GM10248 (cell line): ENCODE measurements around the gene RARS1.

Source experiments
- CTCF ChIA-PET: fragments of 300-600 bp; sonication (Branson Sonifier 250); formaldehyde crosslinking; extraction: SDS; loops from one replicate; lab custom pipeline; 2021; ENCODE audit warnings: antibody characterized with exemption; lab: Yijun Ruan, JAX
- POLR2A ChIA-PET: fragments of 350-650 bp; sonication (Branson Sonifier 250); formaldehyde crosslinking; extraction: SDS; loops from one replicate; lab custom pipeline; 2020; ENCODE audit warnings: antibody characterized with exemption; lab: Yijun Ruan, JAX
- DNase-seq: peaks from one replicate; pipeline ENCODE4 v3.0.0; 2012; ENCODE audit errors: extremely low spot score
- TF ChIP-seq, protein P1 (sequence below): IDR thresholded peaks from 2 replicates; pipeline ENCODE4 v1.5.1; 2012; ENCODE audit warnings: mild to moderate bottlenecking, low read depth; ENCODE audit errors: extremely low read depth, missing control alignments, control extremely low read depth

RARS1 gene

DNA sequence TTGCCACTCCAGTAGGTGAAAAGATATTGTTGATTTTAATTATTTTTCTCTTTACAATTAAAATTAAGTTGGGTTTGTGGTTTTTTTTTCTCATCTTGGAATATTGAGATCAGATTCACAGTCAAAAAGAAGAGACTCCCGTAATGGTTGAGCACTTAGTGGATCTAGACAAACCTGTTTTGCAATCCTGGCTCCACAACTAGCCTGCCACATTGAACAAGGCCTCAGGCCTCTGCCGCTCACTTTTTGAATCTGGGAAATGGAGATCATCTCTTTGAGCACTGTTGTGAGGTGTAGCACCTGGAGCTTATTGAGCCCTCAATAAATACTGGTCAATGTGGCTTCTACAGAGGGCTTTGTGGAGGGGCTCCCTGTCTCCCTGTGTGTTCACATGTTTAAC, 37.1 kb upstream of the RARS1 start:
- no peak for DNase-seq
- CTCF ChIA-PET = no interaction called here
- TF ChIP-seq, protein P1, sequence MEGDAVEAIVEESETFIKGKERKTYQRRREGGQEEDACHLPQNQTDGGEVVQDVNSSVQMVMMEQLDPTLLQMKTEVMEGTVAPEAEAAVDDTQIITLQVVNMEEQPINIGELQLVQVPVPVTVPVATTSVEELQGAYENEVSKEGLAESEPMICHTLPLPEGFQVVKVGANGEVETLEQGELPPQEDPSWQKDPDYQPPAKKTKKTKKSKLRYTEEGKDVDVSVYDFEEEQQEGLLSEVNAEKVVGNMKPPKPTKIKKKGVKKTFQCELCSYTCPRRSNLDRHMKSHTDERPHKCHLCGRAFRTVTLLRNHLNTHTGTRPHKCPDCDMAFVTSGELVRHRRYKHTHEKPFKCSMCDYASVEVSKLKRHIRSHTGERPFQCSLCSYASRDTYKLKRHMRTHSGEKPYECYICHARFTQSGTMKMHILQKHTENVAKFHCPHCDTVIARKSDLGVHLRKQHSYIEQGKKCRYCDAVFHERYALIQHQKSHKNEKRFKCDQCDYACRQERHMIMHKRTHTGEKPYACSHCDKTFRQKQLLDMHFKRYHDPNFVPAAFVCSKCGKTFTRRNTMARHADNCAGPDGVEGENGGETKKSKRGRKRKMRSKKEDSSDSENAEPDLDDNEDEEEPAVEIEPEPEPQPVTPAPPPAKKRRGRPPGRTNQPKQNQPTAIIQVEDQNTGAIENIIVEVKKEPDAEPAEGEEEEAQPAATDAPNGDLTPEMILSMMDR = no peak
- POLR2A ChIA-PET = no interaction called here

DNA sequence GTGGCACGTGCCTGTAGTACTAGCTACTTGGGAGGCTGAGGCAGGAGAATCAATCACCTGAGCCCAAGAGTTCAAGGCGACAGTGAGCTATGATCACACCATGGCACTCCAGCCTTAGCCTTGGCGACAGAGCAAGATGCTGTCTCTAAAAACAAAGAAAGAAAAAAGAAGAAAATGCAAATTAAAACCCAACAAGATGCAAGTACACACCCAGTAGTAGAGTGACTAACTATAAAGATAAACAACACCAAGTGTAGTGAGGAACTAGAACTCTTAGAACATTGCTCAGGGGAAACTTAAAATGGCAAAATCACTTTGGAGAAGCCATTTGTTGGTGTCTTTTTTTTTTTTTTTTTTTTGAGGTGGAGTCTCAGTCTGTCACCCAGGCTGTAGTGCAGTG, 34.7 kb upstream of the RARS1 start:
- ChIA-PET POLR2A (no interaction called here), CTCF (interaction anchor here (1.0 kb wide), 1 partner anchor 11 kb away, joined by 3 read pairs; no protein-coding TSS in a partner anchor)
- no peak for DNase-seq
- TF ChIP-seq, protein P1 = no peak

DNA sequence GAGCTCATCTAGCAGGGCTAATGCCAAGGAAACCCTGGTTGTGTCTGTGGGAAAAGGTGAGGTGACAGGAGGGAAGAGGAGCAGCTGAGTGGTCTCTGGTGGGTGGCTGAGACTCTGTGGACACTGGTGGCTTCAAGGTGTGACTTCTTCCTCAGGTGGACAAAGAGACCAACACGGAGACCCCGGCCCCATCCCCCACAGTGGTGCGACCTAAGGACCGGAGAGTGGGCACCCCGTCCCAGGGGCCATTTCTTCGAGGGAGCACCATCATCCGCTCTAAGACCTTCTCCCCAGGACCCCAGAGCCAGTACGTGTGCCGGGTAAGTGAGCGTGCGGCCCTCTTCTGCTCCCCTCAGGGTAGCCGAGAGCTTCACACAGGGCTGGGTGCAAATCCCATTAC, 31.1 kb upstream of the RARS1 start:
- DNase-seq = no peak
- TF ChIP-seq, protein P1 = no peak
- ChIA-PET POLR2A (no interaction called here), CTCF (no interaction called here)

DNA sequence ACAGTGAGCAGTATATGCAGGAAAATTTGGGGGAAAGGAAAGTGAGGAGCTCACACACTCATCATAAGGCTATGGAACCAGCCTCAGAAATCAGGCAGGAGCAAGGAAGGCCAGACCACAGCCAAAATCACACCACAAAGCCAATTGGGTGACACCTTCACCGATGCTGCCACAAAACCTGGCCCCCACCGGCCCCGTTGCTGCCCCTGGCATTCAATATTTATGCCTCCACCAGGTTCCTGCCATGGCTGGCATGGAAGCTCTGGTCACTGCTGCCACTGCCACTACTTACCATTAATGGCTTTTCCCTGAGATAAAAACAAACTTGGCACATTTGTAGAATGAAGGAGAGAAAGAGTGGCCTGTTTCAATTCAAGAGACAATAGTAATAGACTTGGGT, 28.7 kb upstream of the RARS1 start:
- CTCF ChIA-PET = no interaction called here
- TF ChIP-seq, protein P1 = no peak
- POLR2A ChIA-PET = no interaction called here
- DNase-seq = no peak

DNA sequence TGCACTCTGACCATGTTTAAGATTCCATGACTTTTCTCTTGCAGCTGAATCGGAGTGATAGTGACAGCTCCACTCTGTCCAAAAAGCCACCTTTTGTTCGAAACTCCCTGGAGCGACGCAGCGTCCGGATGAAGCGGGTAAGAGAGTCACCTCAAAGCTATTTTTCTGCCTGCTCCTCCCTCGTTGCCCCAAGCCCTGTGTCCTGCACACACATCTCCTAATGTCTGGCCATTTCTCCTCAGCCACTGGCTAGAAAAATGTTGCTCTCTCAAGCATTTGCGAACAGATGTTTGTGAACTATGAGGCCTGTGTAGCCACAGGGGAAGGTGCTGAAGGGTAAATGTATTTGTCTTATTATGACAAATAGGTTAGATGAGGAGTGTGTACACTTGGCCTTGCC, 25.7 kb upstream of the RARS1 start:
- POLR2A ChIA-PET = no interaction called here
- CTCF ChIA-PET = no interaction called here
- TF ChIP-seq, protein P1 = no peak
- no peak for DNase-seq

DNA sequence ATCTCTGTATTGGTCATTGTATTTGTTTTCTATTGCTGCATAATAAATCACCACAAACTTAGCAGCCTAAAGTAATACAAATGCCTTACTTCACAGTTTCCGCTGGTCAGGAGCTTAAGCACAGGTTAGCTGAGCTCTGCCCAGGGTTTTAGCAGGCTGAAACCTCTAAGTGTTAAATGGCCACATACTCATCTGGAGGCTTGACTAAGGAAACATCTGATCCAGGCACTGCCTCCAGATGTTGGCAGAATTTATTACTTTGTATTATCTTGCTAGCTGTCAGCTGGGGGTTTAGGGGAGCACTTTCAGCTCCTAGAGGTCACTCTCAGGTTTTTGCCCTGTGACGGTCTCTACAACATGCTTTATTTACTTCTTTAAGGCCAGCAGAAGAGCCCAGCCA, 23.2 kb upstream of the RARS1 start:
- TF ChIP-seq, protein P1 = no peak
- ChIA-PET POLR2A (no interaction called here), CTCF (interaction anchor here (1.1 to 1.3 kb wide), 2 partner anchors 12 to 13 kb away, joined by 3 read pairs; no protein-coding TSS in a partner anchor)
- no peak for DNase-seq
